HG03175 (cell line): Measurements from ENCODE around the gene BOD1L1.

Experiments used
- ATAC-seq: cut with Tn5 transposase; IDR thresholded peaks from one replicate; pipeline ENCODE4 v1.9.1; 2021; ENCODE audit warnings: mild to moderate bottlenecking, moderate library complexity; ENCODE audit not compliant: unreplicated experiment

The BOD1L1 gene

DNA sequence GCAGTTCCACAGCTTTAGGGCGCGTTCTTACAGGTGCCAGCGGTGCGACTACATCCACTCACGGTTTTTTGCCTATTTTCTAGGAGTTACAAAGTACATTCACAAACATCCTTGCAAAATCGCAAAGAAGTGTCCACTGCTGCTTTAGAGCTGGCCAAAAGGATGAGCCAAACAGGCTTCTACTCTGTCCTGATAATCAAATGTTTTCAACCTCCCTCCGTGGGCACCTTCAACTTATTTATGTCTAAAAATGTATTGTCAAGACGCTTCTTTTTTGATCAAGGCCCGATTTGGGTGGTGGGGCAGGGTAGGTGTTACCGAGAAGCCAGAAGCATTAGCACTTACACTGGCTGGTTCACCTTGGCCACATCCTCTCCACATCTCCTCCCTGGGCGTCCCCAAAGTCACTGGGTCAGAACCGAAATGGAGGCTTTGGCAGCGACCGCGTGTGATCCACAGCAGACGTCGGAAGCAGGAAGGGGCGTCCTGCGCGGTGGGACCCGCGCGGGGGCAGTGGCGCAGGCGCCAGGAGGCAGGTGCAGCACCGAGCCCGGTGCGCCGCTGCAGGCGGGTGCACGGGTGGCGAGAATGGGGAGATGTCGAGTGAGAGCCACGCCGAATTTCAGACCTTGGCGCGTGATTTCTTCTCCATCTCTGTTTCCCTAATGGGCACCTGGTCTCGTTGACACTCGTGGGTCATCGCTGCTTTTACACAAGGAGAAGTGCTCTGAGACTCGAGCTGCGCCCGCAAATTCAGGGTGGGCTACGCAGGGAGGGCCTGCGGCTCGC, 100.1 kb downstream of the BOD1L1 start:
- ATAC-seq: no peak

- no peak for ATAC-seq
These were observed 100.9 kb downstream of the BOD1L1 start for GRCh38 chr4:13526658-13527057.

DNA sequence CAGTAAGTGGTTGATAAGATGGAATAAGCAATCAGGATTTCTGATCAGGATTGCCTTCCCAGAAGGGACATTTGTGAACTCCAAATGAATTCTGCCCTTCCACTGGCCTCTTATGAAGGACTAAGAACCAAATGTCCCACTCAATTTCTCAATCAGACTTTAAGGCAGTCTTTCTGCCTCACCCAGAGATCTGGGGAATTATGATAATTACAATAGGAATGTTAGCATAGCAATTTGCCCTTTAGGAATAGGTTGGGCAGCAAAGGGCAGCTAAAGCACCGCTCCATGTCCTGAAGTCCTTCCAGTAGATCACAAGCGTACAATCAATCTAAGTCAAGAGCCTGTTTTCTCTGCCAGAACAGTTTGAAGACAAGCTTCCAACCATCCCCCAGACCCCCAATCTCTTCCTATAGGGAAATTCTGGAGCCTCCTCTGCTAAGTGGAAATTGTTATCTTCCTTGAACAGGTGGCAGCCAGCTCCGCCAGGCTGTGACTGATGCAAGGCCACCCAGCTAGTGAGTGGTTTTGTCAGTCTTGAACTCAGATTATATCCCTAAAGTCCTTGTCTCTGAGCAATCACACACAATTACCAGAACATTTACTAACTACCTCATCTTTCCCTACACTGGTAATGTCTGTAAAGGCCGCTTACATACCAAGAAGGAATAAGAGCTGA, 101.8 kb downstream of the BOD1L1 start:
- no peak for ATAC-seq

- ATAC-seq: no peak
These were observed 102.9 kb downstream of the BOD1L1 start for GRCh38 chr4:13524504-13525243.

DNA sequence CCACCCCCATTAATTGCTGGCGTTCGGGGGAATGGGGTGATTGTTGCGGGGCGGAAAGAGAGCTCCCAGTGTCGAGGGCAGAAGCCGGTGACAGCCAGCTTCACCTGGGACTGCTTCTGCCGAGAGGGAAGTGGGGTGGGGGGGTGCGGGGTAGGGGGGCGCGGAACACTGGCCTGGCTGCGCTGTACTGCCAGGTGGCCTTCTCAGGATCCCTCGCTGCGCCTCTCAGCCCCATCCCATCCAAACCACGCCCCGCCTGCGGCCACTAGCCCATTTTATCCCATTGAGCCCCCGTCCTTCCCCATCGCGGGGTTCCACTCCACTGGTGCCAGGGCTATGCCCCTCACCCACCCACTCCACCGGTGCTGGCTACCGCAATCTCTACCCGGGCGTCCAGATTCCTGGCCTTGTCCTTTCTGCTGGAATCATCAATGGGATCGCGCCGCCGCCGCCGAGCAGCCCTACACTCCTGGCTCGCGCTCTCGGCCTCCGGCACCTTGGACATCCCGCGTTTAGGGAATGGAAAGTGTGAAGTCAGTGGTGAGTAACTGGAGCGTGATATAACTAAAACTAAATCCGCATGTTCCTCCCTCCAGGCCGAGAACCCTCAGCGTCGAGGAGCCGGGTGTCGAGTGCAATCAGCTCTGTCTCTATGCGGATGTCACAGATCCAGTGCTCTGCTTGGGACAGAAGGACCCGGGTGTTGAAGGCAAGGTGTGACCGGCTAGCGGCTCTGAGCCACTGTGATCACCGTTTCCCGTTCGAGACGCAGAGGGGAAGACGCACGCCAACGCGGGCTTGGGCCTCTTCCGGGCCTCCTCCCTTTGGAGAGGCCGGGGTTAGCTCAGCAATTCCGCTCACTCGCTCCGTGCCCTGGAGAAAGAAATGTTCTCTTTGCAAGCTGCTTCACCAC, 103.7 kb downstream of the BOD1L1 start:
- ATAC-seq: no peak

GRCh38 chr4:13523105-13523477, 104.4 kb downstream of the BOD1L1 start:
- ATAC-seq: no peak

DNA sequence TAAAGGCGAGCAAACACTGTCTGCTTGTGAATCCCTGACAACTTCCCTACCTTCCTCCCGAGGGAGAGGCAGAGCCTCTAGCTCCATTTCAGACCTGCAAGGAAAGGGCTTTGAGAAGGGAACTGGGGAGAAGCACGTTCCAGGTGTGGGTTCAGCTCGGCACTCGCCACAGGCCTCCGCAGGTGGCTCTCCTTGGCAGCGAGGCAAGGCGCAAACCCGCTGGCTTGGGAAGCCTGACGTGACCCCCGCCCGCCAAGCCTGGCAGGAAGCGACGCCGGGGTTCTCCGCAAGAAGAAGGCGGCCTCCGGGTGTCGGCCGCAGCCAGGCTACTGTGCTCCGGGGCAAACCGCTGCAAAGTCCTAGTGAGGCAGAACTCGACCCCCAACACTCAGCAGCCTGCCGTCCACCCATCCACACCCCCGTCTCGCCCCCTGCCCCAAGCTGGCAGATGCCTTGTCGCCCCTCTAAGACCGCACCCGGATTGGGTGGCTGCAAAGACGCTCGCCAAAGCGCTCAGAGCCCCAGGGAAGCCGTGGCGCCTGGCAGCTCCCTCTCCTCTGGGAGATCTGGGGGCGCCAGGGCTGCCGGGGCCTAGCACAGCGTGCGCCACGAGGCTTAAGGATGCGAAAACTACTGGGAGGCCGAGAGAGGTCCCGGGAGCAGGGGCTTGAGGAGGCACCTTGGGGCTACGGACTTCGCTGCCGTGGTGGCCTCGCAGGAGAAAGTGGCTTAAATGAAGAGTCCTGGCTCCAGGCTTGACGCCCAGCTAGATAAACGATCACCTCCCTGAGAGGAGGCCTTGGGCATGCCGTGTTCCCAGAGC, 105.0 kb downstream of the BOD1L1 start:
- ATAC-seq: no peak

DNA sequence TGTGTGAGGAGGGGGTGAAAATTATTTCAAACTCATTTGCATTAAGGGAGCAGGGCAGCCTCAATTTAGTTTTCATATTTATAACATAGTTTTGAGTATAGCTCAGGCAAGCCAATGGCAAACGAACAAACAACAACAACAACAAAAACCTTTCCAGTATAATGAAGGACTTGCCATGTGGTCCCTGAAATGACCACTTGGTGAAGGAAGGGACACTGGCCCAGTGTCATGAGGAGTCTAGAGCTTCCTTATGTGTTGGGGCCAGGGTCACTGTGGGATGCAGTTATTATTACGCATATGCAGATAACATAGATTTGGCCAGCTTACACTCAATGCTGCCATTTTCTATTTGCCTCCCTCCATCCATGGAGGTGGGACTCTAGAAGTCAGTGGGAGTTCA, 106.5 kb downstream of the BOD1L1 start:
- ATAC-seq: no peak
